HuH-7 (cell line): Measurements from ENCODE around the gene SYCP3.
"Not testable (repeated sequence)": the region's sequence is repeated elsewhere in the genome, so short reads cannot be mapped to it uniquely, and the experiment has no call there.

Experiments used
- DNase-seq: peaks from one replicate; pipeline ENCODE4 v3.0.0; 2011; ENCODE audit warnings: low spot score

The SYCP3 gene

GRCh38 chr12:101759396-101760047 is 20.3 kb upstream of the SYCP3 start:
- DNase-seq: peak; percentile 30

GRCh38 chr12:101750152-101750551 is 10.9 kb upstream of the SYCP3 start:
- no peak for DNase-seq

- no peak for DNase-seq
Measured at GRCh38 chr12:101749657-101750056, 10.4 kb upstream of the SYCP3 start.

- no peak for DNase-seq
Measured at GRCh38 chr12:101748907-101749306, 9.6 kb upstream of the SYCP3 start.

GRCh38 chr12:101747697-101748096 is 8.4 kb upstream of the SYCP3 start:
- no peak for DNase-seq

DNA sequence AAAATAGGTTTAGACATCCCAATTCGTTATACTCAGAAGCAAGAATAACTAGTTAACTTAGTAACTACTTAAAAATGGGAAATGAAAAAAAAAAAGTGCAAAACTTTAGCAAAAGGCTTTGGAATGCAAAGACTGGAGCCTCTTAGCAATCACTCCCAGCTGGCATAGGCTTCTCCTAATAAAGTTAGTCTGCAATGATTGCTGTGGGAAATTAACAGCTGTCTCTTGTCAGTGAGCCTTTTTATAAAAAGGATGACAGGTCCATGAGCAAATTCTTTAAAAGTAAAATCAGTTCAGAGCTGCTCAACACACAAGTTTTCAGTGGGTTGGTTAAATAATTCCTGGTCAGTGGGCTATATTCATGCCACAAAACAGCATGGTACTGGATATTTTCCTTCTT is 7.4 kb upstream of the SYCP3 start:
- no peak for DNase-seq

- no peak for DNase-seq
Measured at GRCh38 chr12:101746196-101746595, 6.9 kb upstream of the SYCP3 start.

GRCh38 chr12:101745481-101745880 is 6.2 kb upstream of the SYCP3 start:
- DNase-seq: no peak

DNA sequence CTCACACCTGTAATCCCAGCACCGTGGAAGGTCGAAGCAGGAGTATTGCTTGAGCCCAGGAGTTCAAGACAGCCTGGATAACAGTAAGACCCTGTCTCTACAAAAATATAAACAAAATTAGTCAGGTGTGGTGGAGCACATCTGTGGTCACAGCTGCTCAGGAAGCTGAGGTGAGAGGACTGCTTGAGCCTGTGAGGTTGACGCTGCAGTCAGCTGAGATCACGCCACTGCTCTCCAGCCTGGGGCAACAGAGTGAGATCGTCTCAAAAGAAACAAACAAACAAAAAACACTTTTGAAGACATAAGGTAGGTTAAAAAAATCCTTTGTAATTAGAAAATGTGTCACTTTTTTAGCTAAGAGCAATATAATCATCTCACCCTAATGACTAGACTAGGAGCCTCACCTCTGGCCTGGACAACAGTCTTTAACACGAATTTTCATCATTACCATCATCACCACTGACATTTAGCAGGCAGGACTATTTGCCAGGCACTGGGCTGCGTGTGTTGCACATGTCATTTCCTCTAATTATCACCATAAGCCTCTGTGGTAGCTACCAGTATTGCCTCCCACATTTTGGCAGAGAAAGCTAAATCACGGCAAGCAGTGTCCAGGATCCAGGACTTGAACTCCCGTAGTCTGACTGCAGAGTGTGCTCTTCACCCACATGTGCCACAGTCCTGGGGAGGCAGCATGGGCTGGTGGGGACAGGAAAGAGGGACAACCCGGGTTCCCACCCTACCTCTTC is 4.6 kb upstream of the SYCP3 start:
- DNase-seq: no peak

GRCh38 chr12:101743242-101743641 is 4.0 kb upstream of the SYCP3 start:
- no peak for DNase-seq

GRCh38 chr12:101740980-101741379 is 1.7 kb upstream of the SYCP3 start:
- no peak for DNase-seq

GRCh38 chr12:101740566-101740965 is 1.3 kb upstream of the SYCP3 start:
- no peak for DNase-seq

DNA sequence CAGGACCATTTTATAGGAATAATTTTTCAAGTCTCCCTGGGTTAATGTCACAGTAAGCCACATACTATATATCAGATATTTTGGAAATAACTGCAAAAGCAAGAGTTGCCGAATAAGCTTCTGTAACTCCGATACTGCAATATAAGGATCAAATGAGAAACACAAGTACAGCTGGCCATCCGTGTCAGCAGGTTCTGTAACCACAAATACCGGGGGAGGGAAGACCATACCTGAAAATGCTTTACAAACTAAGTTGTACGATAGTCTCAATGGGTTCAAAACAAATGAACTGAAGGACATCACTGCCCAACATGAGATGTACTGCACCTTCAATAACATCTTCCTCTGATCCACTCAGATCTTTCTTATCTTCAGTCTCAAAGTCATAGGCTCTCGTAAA is 1.8 kb downstream of the SYCP3 start:
- DNase-seq: no peak

- not testable (repeated sequence) for DNase-seq
Measured at GRCh38 chr12:101734482-101734881, 4.8 kb downstream of the SYCP3 start.

- DNase-seq: no peak
Measured at GRCh38 chr12:101733166-101733565, 6.1 kb downstream of the SYCP3 start.

- DNase-seq: no peak
Measured at GRCh38 chr12:101732318-101732717, 6.9 kb downstream of the SYCP3 start.

- no peak for DNase-seq
Measured at GRCh38 chr12:101729842-101730241, 9.4 kb downstream of the SYCP3 start.

DNA sequence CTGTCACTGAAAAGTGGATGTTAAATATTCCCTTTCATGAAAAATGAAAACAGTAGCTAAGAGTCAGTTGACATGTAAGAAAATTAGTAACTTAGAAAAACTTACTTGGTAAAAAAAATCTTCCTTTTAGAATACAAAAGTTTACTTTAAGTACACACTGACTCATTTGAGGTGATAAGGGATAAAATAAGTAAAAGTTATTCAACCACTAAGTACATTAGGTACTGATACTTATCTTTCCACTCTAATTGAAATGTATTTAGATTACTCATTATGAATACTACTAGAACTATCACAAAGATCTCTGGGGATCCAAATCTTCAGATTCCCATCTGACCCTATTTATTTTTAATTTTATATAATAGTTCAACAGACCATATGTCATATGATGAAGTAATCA is 12.2 kb downstream of the SYCP3 start:
- no peak for DNase-seq

DNA sequence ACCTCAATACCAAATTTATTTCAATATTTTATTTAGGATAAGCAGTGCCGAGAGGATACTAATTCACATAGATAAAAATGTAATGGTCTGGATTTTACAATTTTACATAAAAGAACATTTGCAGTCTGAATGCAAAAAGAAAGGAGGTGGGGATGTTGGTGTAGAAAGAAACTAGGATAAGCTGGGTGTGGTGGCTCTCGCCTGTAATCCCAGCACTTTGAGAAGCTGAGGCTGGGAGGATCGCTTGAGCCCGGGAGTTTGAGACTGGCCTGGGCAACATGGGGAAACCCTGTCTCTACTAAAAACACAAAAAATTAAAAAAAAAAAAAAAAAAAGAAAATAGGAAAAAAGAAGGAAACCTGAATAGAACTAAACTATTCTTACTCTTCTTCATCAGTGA is 16.9 kb downstream of the SYCP3 start:
- no peak for DNase-seq

- DNase-seq: no peak
Measured at GRCh38 chr12:101720118-101720517, 19.1 kb downstream of the SYCP3 start.

DNA sequence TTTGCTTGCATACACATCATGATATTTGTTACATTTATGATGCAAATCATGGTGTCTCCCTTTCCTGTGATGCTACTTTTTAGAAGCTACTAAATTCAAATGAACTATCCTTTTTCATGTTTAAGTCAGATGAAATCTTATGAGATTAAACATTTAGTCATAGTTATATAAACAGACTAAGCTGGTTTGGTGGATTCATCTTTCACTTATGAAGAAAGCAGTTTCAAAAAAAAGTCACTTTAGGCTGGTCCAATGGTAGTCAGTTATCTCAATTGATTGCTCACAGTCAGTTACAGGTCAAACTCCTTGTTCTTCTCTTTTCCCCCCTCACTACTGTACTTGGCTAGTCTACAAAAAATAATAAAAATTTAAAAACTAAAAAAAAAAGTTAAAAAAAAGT is 19.7 kb downstream of the SYCP3 start:
- DNase-seq: no peak

GRCh38 chr12:101714877-101715444 is 24.3 kb downstream of the SYCP3 start:
- no peak for DNase-seq

- DNase-seq: no peak
Measured at GRCh38 chr12:101713930-101714329, 25.3 kb downstream of the SYCP3 start.
